GM12878 (cell line): Measurements from ENCODE around the gene PRMT1. TPM values are rescaled to one million over a fixed set of nuclear protein-coding genes. Genes with fewer than 3 reads are reported as not detected.

Source experiments
- ATAC-seq: fragments of 200-7000 bp; cut with Tn5 transposase; 3 replicates; pipeline ENCODE4 v1.9.1; 2020; ENCODE audit warnings: mild to moderate bottlenecking, moderate library complexity
- BruUV-seq: library from RNA; stranded (reverse); fragments of 400-500 nt; replicated peaks from 2 replicates; lab custom pipeline; 2021; lab: Mats Ljungman, UMichigan
- CTCF ChIA-PET: fragments of 300-600 bp; sonication (Branson Sonifier 250); formaldehyde crosslinking; extraction: SDS; loops from one replicate; lab custom pipeline; 2021; ENCODE audit warnings: inconsistent platforms; lab: Yijun Ruan, JAX
- POLR2A ChIA-PET: fragments of 350-600 bp; formaldehyde crosslinking; extraction: SDS; loops from one replicate; lab custom pipeline; 2021; ENCODE audit warnings: inconsistent platforms; lab: Charles Lee
- RAD21 ChIA-PET: fragments of 300-600 bp; sonication (Branson Sonifier 250); formaldehyde crosslinking; loops from one replicate; lab custom pipeline; 2023; ENCODE audit warnings: antibody characterized with exemption; ENCODE audit not compliant: unreplicated experiment; lab: Charles Lee
- SMC1A ChIA-PET: fragments of 300-600 bp; sonication (Branson Sonifier 250); formaldehyde crosslinking; loops from one replicate; lab custom pipeline; 2023; ENCODE audit not compliant: unreplicated experiment, uncharacterized antibody; lab: Charles Lee
- DNase-seq: peaks from one replicate; pipeline ENCODE4 v3.0.0-alpha.2; 2011; ENCODE audit warnings: low read depth, low spot score
- FAIRE-seq: peaks from 3 replicates; lab custom pipeline; 2011; peaks lifted over from hg19 to GRCh38; lab: Jason Lieb, UNC
- H2AFZ ChIP-seq: 2 replicates; pipeline ENCODE4 v1.6.0; 2011; ENCODE audit warnings: low read depth, low read length, control low read depth; ENCODE audit not compliant: control insufficient read depth
- H3K27ac ChIP-seq: 2 replicates; pipeline ENCODE4 v1.5.1; 2011; ENCODE audit warnings: control low read depth; ENCODE audit not compliant: control insufficient read depth, insufficient read depth
- H3K27me3 ChIP-seq, 2 experiments: replicated peaks in 1 of 2; 2 replicates each; pipeline versions ENCODE4 v1.6.0 to v1.6.1; 2011; ENCODE audit warnings: low read length in 1 of 2; ENCODE audit not compliant: control insufficient read depth in 2 of 2, insufficient read depth in 2 of 2
- H3K36me3 ChIP-seq, 2 experiments: 2 replicates each; pipeline ENCODE4 v1.5.1; 2011; ENCODE audit warnings: low read length in 1 of 2; ENCODE audit not compliant: control insufficient read depth in 2 of 2, insufficient read depth in 2 of 2
- H3K4me1 ChIP-seq: 2 replicates; pipeline ENCODE4 v1.6.1; 2011; ENCODE audit warnings: mild to moderate bottlenecking, low read length, moderate library complexity, mixed read lengths; ENCODE audit not compliant: control insufficient read depth, insufficient read depth
- H3K4me2 ChIP-seq: 2 replicates; pipeline ENCODE4 v1.6.0; 2011; ENCODE audit warnings: control low read depth; ENCODE audit not compliant: control insufficient read depth, insufficient read depth
- H3K4me3 ChIP-seq: fragments of 200-600 bp; sonication (generic); 2 replicates; pipeline ENCODE4 v1.5.1; 2016
- H3K79me2 ChIP-seq: 2 replicates; pipeline ENCODE4 v1.6.0; 2011; ENCODE audit warnings: low read length; ENCODE audit not compliant: control insufficient read depth, insufficient read depth
- H3K9ac ChIP-seq: 2 replicates; pipeline ENCODE4 v1.8.0; 2011; ENCODE audit warnings: low read length, control low read depth, mixed read lengths; ENCODE audit not compliant: control insufficient read depth, insufficient read depth
- H3K9me3 ChIP-seq: replicated peaks from 3 replicates; pipeline ENCODE4 v1.5.1; 2011; ENCODE audit warnings: mild to moderate bottlenecking, low read length; ENCODE audit not compliant: control insufficient read depth, insufficient read depth
- H4K20me1 ChIP-seq: 2 replicates; pipeline ENCODE4 v1.6.0; 2011; ENCODE audit not compliant: control insufficient read depth, insufficient read depth
- CBFB ChIP-seq: IDR thresholded peaks from 2 replicates; pipeline ENCODE4 v1.6.1; 2016; ENCODE audit warnings: antibody characterized with exemption, low read depth
- GATAD2B ChIP-seq: fragments of 450-650 bp; conservative IDR thresholded peaks from 2 replicates; pipeline ENCODE4 v1.6.1; 2017; ENCODE audit warnings: low read depth, mild to moderate bottlenecking, moderate library complexity
- PKNOX1 ChIP-seq: fragments of 450-650 bp; IDR thresholded peaks from 2 replicates; pipeline ENCODE4 v1.6.1; 2016; ENCODE audit warnings: mild to moderate bottlenecking
- POLR2AphosphoS5 ChIP-seq: IDR thresholded peaks from 2 replicates; pipeline ENCODE4 v1.6.1; 2011; ENCODE audit warnings: mild to moderate bottlenecking, low read length, inconsistent platforms
- WGBS: methylation state at CpG from one replicate; pipeline ENCODE4 v1.1.6; 2016; ENCODE audit warnings: low lambda C conversion rate; ENCODE audit not compliant: insufficient replicate concordance, insufficient coverage; ENCODE audit errors: missing lambda C conversion rate; 5-methylcytosine and 5-hydroxymethylcytosine counted together
- in situ Hi-C: fragments of 300-500 bp; cut with MboI; formaldehyde crosslinking; loops from 9 replicates; pipeline ENCODE4 v1.14.3; 2018; ENCODE audit warnings: mixed read lengths
- intact Hi-C: fragments of 100-400 bp; cut with micrococcal nuclease; formaldehyde crosslinking; loops from one replicate; pipeline ENCODE4 v1.14.2; 2022; ENCODE audit not compliant: unreplicated experiment
- polyA plus RNA-seq, 11 experiments: library from polyadenylated mRNA; depleted of rRNA in 4 of 11; unstranded in 6 of 11; stranded (reverse) in 5 of 11; fragments of >200 nt; fragmentation: Nextera tagmentation in 4 of 11; fragmentation: Illumina TruSeq in 1 of 11; extraction: Ambion mirVana in 4 of 11; extraction: Trizol in 1 of 11; gene quantifications; 1 replicate in 1 of 11; 2 replicates in 10 of 11; pipeline versions ENCODE4 v1.2.1 to v1.2.3, GENCODE V29; 2011 to 2016; ENCODE audit warnings: inconsistent platforms in 2 of 11, missing spikeins in 2 of 11, low read depth in 1 of 11
- total RNA-seq, 4 experiments: library from RNA; depleted of rRNA in 3 of 4; stranded (reverse); fragments of >200 nt in 3 of 4; fragmentation: Illumina TruSeq in 1 of 4; extraction: Trizol in 1 of 4; gene quantifications; 2 replicates each; pipeline versions ENCODE4 v1.2.1 to v1.2.3, GENCODE V29; 2013 to 2021

PRMT1 gene
- total and polyA plus RNA-seq, 10 of the 15 experiments (the other 5 are each of a cell fraction or from before 2014, with no cell fraction given), result 19.9 to 667 (median 444) TPM

- Histone ChIP-seq H2AFZ (no peak overlapping the region), H3K9ac (peak overlapping the region; percentile 98; the same call in 1 of the 2 replicates), H3K79me2 (peaks cover 48% of the 10 kb centered on the region), H3K27ac (peak overlapping the region; percentile 42), H3K4me3 (peak overlapping the region; percentile 100), H4K20me1 (peaks cover 16% of the 10 kb centered on the region), H3K4me2 (peak overlapping the region; percentile 97), H3K36me3 (peaks cover 15 to 18% of the 10 kb centered on the region in 2 experiments), H3K27me3 (no peaks in the 10 kb centered on the region), H3K9me3 (no peaks in the 10 kb centered on the region), H3K4me1 (peaks cover 22% of the 10 kb centered on the region)
- FAIRE-seq, result no peak
- in situ Hi-C loops, result no loop called here
- no peak for DNase-seq
- RAD21 ChIA-PET, result interaction anchor here (0.8 to 8.6 kb wide), 9 partner anchors 14 to 176 kb away, joined by 3 to 131 read pairs (median 4); partner anchors contain the start of genes BCL2L12, IRF3, NOSIP and RRAS
- no peak for ATAC-seq
- TF ChIP-seq CBFB, result no peak
- TF ChIP-seq GATAD2B, result no peak
- peak; percentile 34; the same call in 1 of the 2 replicates for TF ChIP-seq POLR2AphosphoS5
- peak; percentile 13; the same call in 1 of the 2 replicates for TF ChIP-seq PKNOX1
- no TSS peak for BruUV-seq
- SMC1A ChIA-PET, result interaction anchor here (0.9 to 1.9 kb wide), 12 partner anchors 14 to 299 kb away, joined by 3 to 7 read pairs (median 3); partner anchors contain the start of genes BCL2L12, FLT3LG, IRF3 and NOSIP
- 26% methylated on average over 12 of the region's 12 CpGs for WGBS
- intact Hi-C loops, result loop anchor here (5.0 kb wide), 1 partner anchor 188 kb away; the partner anchor contains the start of gene PNKP
- CTCF ChIA-PET, result interaction anchor here (0.6 to 10.5 kb wide), 15 partner anchors 13 to 425 kb away, joined by 3 to 130 read pairs (median 7); partner anchors contain the start of genes BCL2L12, FLT3LG, IRF3 and NOSIP
- POLR2A ChIA-PET, result interaction anchor here (0.6 to 11.2 kb wide), 10 partner anchors 13 to 235 kb away, joined by 3 to 200 read pairs (median 6); partner anchors contain the start of genes AP2A1, BCL2L12, IRF3 and NOSIP
Observed at GRCh38 chr19:49678985-49679770, 2.1 kb downstream of the PRMT1 start.
